D721Med (cell line): ENCODE data around the gene KLHDC7B.

Source experiments
- DNase-seq: peaks from one replicate; pipeline ENCODE4 v3.0.0; 2011; ENCODE audit warnings: low spot score; ENCODE audit not compliant: insufficient read length
- FAIRE-seq: peaks from 2 replicates; lab custom pipeline; 2011; peaks lifted over from hg19 to GRCh38; lab: Jason Lieb, UNC
- TF ChIP-seq, protein P1 (sequence below): IDR thresholded peaks from 2 replicates; pipeline ENCODE4 v1.5.1; 2012; ENCODE audit warnings: mild to moderate bottlenecking, control low read depth; ENCODE audit not compliant: insufficient read depth; ENCODE audit errors: missing control alignments

Gene KLHDC7B

DNA sequence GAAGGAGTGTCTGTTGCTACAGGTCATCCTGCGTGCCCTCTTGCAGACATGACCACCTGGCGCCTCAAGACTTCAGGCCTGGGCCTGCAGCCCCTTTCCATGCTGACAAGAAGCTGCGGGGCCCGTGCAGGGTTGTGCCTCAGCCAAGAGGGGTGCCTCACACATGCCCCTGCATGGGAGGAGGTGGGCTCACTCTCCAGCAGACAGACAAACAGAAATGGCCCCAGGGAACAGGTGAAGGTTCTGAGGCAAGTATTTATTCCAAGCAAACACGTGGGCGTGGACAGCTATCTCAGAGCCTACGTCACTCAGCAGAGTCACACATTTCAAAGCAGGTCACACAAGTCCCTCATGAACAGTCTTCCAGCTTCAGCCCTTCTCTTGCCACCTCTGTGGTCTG is 22.9 kb downstream of the KLHDC7B start:
- FAIRE-seq: no peak
- no peak for DNase-seq
- TF ChIP-seq, protein P1, sequence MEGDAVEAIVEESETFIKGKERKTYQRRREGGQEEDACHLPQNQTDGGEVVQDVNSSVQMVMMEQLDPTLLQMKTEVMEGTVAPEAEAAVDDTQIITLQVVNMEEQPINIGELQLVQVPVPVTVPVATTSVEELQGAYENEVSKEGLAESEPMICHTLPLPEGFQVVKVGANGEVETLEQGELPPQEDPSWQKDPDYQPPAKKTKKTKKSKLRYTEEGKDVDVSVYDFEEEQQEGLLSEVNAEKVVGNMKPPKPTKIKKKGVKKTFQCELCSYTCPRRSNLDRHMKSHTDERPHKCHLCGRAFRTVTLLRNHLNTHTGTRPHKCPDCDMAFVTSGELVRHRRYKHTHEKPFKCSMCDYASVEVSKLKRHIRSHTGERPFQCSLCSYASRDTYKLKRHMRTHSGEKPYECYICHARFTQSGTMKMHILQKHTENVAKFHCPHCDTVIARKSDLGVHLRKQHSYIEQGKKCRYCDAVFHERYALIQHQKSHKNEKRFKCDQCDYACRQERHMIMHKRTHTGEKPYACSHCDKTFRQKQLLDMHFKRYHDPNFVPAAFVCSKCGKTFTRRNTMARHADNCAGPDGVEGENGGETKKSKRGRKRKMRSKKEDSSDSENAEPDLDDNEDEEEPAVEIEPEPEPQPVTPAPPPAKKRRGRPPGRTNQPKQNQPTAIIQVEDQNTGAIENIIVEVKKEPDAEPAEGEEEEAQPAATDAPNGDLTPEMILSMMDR: no peak

DNA sequence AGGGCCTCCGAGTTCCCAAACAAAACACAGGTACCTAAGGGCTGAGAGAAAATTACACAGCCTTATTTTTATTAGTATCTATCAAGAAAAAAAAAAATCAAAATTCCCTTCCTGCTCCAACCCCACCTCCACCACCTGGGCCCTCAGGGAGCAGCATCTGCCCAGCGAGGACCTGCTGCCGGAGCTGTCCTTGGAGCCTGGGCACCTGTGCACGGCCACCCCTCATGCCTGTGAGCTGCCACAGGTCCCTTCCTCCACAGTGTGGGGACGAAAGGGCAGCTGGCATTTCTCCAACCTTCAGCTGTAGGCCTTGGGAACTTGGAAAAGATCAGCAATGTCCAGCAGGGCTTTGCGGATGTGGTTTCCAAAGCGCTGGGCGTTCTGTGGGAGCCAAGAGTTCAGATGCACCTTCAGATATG is 23.4 kb downstream of the KLHDC7B start:
- FAIRE-seq (no peak), DNase-seq (no peak)
- TF ChIP-seq, protein P1: no peak

DNA sequence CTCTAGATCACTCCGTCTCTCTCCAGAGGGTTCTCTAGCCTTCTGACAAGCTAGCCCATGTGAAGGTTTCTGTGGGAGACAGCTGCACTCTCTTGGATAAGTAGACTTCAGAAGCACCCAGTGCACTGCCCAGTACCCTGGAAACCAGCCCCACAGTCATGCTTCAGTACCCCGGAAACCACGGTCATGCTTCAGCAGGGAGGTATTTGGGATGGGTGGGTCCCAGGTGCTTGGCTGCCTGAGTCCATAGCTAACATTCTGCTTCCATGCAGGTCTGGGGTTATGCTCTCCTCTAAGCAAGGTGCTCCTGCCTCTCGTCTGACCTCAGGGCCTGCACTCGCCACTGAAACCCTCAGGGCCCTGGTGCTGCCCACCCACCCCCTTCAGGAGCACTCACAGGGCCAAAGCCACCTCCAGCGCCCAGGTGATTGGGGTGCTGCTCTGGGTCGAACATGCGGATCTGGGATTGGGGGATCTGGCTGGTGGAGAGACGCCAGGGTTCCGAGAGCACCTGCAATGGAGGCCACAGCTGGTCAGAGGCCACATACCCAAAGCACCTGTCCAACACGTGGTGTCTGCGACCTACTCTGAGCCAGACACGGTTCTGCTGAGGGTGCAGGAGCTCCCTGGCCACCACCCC is 24.3 kb downstream of the KLHDC7B start:
- TF ChIP-seq, protein P1: no peak
- FAIRE-seq: no peak
- DNase-seq: no peak

DNA sequence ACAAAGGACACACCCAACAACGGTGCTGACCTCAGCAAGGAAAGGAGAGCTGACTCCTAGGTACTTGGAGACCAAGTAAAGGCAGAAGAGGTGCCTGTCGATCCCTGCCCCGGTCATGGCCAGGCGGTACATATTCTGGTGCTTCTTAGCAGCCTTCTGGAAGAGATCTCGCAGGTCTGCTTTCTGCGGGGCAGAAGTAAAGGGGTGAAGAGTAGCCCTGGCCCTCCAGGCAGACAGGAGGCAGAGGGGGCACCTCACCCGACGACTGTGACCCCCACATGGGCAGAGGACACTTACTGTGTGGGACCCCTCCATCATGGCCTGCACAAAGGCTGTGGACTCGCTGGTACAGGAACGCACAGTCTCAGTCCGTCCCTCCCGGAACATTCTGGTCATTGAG is 25.2 kb downstream of the KLHDC7B start:
- FAIRE-seq (no peak), DNase-seq (no peak)
- TF ChIP-seq, protein P1: no peak

DNA sequence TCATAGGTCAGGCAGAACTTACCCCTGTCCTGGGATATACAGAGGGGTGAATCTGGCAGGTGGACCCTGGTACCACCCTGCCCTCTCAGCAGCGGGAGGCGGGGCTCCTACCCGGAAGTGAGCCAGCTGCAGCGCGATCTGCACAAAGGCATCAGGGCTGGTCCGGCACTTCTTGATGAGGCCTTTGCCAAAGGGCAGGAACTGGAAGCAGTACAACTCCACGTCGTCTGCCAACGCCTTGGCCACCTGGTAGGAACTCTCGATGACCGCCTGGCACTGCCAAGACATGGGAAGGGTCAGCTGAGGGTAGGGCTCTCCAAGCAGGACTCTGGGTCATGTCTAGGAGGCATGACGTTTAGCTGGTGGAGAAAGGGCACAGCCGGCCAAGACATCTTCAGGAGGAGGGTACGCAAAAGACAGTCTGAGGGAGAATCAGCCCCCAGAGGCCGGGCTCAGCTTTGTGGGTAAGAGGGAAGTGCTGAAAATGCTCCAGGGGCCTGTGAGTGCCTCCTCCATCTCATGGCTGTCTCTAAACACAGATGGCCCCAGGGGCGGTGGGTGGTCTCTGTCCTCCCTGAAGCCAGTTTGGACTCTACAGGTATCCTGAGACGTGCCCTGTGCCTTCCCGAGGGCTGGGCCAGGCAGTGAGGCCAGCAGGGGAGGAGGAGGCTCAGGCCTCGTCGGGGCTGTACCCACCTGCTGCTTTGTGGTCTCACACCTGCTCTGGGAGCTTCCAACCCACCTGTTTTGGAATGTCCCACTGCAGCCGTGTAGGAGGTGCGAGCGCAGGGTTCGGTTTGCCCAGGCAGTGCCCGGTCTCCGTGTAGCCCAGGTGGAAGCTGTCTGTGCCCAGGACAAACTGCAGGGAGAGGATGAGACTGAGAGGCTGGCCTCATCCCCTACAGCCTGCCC is 25.8 kb downstream of the KLHDC7B start:
- TF ChIP-seq, protein P1: no peak
- DNase-seq: no peak
- no peak for FAIRE-seq

DNA sequence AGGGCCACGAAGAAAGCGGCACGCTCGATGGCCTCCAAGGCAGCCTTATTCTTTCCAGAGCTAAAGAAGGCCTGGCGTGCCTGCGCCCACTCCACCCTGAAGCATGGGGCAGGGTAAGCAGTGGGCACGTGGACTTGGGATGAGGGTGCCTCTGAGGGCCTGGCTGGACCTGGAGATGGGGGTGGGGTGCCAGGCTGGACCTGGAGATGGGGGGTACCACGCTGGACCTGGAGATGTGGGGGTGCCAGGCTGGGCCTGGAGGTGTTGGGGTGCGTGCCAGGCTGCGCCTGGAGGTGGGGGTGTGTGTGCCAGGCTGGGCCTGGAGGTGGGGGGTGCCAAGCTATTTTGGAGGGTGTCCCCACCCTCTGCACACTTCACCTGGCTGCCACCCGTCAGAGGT is 27.3 kb downstream of the KLHDC7B start:
- DNase-seq (no peak), FAIRE-seq (no peak)
- TF ChIP-seq, protein P1: no peak
